Measurements from ENCODE around the gene DNAJC3.

- TF ChIP-seq ATF3 (IDR thresholded peaks at IDR 0.05): no peak
- no peak for TF ChIP-seq ATF3 (CRISPR knock-in tag; conservative IDR thresholded peaks at IDR 0.05)
- TF ChIP-seq, protein P1, sequence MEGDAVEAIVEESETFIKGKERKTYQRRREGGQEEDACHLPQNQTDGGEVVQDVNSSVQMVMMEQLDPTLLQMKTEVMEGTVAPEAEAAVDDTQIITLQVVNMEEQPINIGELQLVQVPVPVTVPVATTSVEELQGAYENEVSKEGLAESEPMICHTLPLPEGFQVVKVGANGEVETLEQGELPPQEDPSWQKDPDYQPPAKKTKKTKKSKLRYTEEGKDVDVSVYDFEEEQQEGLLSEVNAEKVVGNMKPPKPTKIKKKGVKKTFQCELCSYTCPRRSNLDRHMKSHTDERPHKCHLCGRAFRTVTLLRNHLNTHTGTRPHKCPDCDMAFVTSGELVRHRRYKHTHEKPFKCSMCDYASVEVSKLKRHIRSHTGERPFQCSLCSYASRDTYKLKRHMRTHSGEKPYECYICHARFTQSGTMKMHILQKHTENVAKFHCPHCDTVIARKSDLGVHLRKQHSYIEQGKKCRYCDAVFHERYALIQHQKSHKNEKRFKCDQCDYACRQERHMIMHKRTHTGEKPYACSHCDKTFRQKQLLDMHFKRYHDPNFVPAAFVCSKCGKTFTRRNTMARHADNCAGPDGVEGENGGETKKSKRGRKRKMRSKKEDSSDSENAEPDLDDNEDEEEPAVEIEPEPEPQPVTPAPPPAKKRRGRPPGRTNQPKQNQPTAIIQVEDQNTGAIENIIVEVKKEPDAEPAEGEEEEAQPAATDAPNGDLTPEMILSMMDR (IDR thresholded peaks at IDR 0.05 in 2 of 3, conservative IDR thresholded peaks at IDR 0.05 in 1 of 3; ENCODE audit: insufficient read depth in 2 of 3, low read depth in 1 of 3, low read length in 3 of 3): no peak
Measured at GRCh38 chr13:95671597-95671996, 5.3 kb upstream of the DNAJC3 start.

All from K562 (cell line).